SKM-1 treated with dmso at 0.1 percent for 144 hours (cell line): ENCODE measurements around the gene ZNRF1.
"Not testable (repeated sequence)": the region's sequence is repeated elsewhere in the genome, so short reads cannot be mapped to it uniquely, and the experiment has no call there.

ENCODE experiments used
- DNase-seq: peaks from one replicate; lab custom pipeline; 2025; ENCODE audit not compliant: unreplicated experiment; lab: John Stamatoyannopoulos, UW

The ZNRF1 gene

GRCh38 chr16:74998481-74999218, at the start of gene ZNRF1:
Gene ZNRF1, plus strand, starts transcription at chr16:74999024. Its CDS starts 648 bp downstream, at chr16:74999672.
- DNase-seq = peak; percentile 53

GRCh38 chr16:74949309-74949708, 49.5 kb upstream of the ZNRF1 start:
- no peak for DNase-seq

DNA sequence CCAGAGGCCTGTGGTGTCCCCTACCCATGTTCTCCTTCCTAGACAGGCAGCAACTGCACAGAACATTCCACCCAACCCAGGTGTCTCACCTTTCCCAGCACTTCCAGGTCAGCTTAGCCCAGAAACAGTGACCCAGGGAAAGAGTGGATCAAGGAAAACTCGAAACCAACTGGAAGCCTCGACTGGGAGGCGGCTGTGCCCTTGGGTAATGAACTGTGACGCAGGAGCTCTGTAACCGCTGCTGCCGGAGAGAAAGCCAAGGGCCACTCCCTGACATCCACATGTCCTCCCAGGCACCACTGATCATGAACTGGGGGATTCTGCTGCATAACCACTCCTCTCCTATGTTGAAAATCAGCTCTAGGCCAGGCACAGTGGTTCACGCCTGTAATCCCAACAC, 48.3 kb upstream of the ZNRF1 start:
- no peak for DNase-seq

GRCh38 chr16:74951206-74951605, 47.6 kb upstream of the ZNRF1 start:
- DNase-seq = no peak

- no peak for DNase-seq
Measured at GRCh38 chr16:74951681-74952080, 47.1 kb upstream of the ZNRF1 start.

GRCh38 chr16:74954763-74955162, 44.1 kb upstream of the ZNRF1 start:
- no peak for DNase-seq

GRCh38 chr16:74973304-74973703, 25.5 kb upstream of the ZNRF1 start:
- no peak for DNase-seq

GRCh38 chr16:74975591-74975990, 23.2 kb upstream of the ZNRF1 start:
- DNase-seq = no peak

DNA sequence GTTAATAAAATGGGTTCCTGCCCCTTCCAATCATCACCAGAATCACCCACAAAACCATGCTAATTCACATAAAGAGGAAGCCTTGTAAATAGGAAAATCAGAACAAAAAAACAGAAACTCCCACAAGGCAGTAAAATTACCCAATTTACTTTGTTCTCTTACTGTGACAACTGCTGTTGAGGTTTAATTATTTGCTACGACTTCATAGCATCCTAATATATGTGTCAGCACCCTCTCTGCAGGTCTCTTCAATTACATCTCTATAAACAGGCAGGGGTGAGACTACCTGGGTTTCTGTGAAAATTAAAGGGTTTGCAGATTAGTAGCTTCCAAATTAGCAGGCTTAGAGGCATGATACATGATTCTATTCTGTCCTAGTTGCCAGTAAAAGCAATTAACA, 16.6 kb upstream of the ZNRF1 start:
- no peak for DNase-seq

DNA sequence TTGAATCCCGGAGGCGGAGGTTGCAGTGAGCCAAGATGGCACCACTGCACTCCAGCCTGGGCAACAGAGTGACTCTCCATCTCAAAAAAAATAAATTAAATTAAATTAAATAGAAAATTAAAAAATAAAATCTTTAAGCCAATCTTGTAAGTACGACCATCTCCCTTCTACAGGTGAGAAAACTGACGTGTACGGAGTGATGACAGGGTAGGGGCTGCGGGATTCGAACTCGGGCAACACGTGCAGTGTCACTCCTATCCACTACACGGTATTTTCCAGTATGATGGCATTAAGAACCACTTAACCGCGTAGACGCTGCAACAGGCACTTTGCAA, 14.7 kb upstream of the ZNRF1 start:
- DNase-seq = peak; percentile 18

- peak; percentile 98 for DNase-seq
Measured at GRCh38 chr16:74984529-74985296, 14.1 kb upstream of the ZNRF1 start, which contains the start of gene WDR59. Gene WDR59, minus strand, starts transcription at chr16:74985123. Its CDS starts 106 bp downstream, at chr16:74985017.

GRCh38 chr16:74987027-74987681, 11.7 kb upstream of the ZNRF1 start:
- DNase-seq = no peak

GRCh38 chr16:74989864-74990263, 9.0 kb upstream of the ZNRF1 start:
- DNase-seq = not testable (repeated sequence)

DNA sequence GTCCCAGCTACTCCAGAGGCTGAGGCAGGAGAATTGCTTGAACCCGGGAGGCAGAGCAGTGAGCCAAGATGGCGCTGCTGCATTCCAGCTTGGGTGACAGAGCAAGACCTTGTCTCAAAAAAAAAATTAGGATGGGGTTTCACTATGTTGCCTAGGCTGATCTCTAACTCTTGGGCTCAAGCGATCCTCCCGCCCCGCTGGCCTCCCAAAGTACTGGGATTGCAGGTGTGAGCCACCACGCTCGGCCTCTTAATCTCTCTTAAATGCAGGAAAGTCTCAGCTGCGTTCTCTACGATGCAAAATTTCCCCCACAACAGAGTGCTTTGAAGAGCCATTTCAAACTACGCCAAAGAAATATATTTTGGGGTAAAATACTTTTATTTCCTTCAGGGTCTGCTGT, 8.0 kb upstream of the ZNRF1 start:
- no peak for DNase-seq

- no peak for DNase-seq
Measured at GRCh38 chr16:74991268-74991592, 7.6 kb upstream of the ZNRF1 start.

DNA sequence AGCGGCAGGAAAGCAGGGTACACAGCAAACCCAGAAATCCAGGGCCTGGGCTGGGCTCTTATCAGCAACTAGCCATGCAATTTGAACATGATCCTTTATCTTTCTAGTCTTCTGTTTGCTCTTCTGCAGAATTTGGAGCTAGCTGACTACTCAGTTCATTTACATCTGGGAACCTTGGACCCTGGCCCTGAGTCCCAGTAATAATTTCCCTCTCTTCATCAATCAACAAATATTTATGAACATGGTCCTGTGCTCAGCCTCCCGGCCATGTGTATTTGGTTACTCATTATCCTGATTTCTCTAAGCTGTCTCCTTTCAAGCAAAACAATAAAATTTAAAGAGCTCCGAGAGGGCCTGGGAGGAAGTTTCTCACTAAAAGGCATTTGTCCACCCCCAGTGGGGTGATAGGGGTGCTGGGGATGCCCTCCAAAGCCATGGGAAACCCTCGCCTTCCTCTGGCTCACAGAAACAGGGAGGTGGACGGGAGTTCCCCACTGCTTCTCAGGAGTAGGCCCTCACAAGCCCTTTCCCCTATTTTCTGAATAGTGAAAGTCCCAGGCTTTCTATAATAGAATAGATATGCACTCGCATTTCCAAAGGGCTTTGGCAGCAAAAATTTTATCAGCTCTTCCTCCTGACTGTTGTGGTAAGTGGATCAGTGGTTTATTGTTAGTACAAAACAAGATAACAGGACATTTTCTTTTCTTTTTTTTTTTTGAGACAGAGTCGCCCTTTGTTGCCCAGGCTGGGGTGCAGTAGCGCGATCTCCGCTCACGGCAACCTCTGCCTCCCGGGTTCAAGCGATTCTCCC, 7.0 kb upstream of the ZNRF1 start:
- no peak for DNase-seq

DNA sequence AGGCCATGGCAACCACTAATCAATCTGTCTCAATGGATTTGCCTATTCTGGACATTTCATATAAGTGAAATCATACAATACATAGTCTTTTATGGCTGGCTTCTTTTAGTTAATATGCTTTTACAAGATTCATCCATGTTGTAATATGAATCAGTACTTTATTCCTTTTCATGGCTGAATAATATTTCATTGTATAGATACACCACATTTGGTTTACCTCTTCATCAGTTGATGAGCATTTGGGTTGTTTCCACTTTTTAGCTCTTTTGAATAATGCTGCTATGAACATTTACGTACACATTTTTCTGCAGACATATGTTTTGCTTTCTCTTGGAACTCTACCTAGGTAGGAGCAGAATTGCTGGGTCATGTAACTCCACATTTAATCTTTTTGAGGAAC, 2.8 kb upstream of the ZNRF1 start:
- DNase-seq = no peak

DNA sequence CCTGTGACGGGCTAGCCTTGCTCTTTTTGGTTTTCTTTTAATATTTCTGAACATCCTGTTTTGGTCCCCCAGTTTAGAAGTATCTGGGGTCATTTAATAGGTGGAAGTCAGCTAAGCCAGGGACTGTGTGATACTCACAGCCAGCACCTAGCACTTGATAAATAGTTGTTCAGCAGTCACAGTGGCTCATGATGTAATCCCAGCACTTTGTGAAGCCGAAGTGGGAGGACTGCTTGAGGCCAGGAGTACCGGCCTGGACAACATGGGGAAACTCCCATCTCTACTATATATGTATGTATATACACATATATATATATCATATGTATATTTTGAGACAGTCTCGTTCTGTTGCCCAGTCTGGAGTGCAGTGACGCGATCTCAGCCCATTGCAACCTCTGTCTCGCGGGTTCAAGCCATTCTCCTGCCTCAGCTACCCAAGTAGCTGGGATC, 1.8 kb upstream of the ZNRF1 start:
- no peak for DNase-seq

GRCh38 chr16:74999219-74999608, 390 bp downstream of the ZNRF1 start:
- DNase-seq = no peak

DNA sequence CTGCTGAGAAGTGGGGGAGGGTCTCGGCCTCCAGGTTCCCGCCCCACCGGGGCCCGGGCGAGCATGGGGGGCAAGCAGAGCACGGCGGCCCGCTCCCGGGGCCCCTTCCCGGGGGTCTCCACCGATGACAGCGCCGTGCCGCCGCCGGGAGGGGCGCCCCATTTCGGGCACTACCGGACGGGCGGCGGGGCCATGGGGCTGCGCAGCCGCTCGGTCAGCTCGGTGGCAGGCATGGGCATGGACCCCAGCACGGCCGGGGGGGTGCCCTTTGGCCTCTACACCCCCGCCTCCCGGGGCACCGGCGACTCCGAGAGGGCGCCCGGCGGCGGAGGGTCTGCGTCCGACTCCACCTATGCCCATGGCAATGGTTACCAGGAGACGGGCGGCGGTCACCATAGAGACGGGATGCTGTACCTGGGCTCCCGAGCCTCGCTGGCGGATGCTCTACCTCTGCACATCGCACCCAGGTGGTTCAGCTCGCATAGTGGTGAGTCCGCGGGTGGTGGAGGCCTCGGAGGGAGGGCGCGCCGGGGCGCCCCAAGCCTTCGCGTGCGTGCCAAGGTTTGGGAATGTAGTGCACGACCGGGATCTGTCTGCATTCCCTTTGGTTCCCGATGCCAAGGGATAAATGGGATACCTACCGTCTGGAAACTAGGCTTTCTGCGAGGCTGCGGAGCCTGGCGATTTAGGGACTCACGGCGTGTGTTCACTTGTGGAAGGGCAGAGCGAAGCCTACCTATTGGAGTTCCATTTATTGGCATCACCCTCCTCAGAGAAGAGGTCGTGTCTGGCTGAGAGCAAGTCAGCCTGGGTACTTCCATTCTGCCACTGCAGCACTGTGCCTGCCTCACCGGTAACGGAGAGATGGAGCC, 1.0 kb downstream of the ZNRF1 start:
- DNase-seq = no peak
